HCT116 (cell line): ENCODE data around the gene OR51E1. TPM values are rescaled to one million over a fixed set of nuclear protein-coding genes. Genes with fewer than 3 reads are reported as not detected.

ENCODE experiments used
- ATAC-seq: fragments of 200-7000 bp; cut with Tn5 transposase; 2 replicates; pipeline ENCODE4 v1.9.1; 2020; ENCODE audit warnings: mild to moderate bottlenecking, moderate library complexity
- BruUV-seq: library from RNA; stranded (reverse); fragments of 400-500 nt; replicated peaks from 2 replicates; lab custom pipeline; 2021; lab: Mats Ljungman, UMichigan
- CTCF ChIA-PET: fragments of 300-600 bp; sonication (Branson Sonifier 250); formaldehyde crosslinking; loops from one replicate; lab custom pipeline; 2021; ENCODE audit warnings: antibody characterized with exemption; lab: Charles Lee
- POLR2A ChIA-PET: fragments of 300-600, 350-600 bp; sonication (Branson Sonifier 250); formaldehyde crosslinking; loops from one replicate; lab custom pipeline; 2021; ENCODE audit warnings: antibody characterized with exemption; lab: Charles Lee
- RAD21 ChIA-PET, 2 experiments: fragments of 300-600 bp; sonication (Branson Sonifier 250); formaldehyde crosslinking; loops; one replicate each; lab custom pipeline; 2023; ENCODE audit warnings: low total read pairs in 2 of 2; ENCODE audit not compliant: uncharacterized antibody in 2 of 2, unreplicated experiment in 2 of 2, low non-redundant PET in 1 of 2; lab: Charles Lee
- DNase-seq: peaks from one replicate; pipeline ENCODE4 v3.0.0-alpha.2; 2010; ENCODE audit warnings: low read depth, low spot score
- H2AFZ ChIP-seq: fragments of 200-600 bp; shearing (Covaris generic), sonication (generic); 2 replicates; pipeline ENCODE4 v1.6.1; 2017; ENCODE audit warnings: low read depth, mixed run types, mixed read lengths, antibody characterized with exemption, low read length; ENCODE audit not compliant: poor library complexity, severe bottlenecking
- H3K27ac ChIP-seq: 2 replicates; pipeline ENCODE4 v1.5.1; 2012; ENCODE audit warnings: low read depth, low read length
- H3K27me3 ChIP-seq: fragments of 200-600 bp; sonication (generic); 2 replicates; pipeline ENCODE4 v1.6.1; 2016; ENCODE audit warnings: mixed run types, low read length, mixed read lengths; ENCODE audit not compliant: insufficient read depth
- H3K36me3 ChIP-seq, 2 experiments: fragments of 200-500 bp in 1 of 2; fragments of 200-600 bp in 1 of 2; sonication (Bioruptor generic) in 1 of 2; sonication (generic) in 1 of 2; 2 replicates each; pipeline versions ENCODE4 v1.5.1 to v1.6.1; 2014 to 2016; ENCODE audit warnings: low read length in 2 of 2, inconsistent platforms in 1 of 2, mixed read lengths in 1 of 2, mixed run types in 1 of 2; ENCODE audit not compliant: insufficient read depth in 2 of 2, control insufficient read depth in 1 of 2
- H3K4me1 ChIP-seq, 2 experiments: fragments of 200-600 bp in 1 of 2; sonication (generic) in 1 of 2; 2 replicates each; pipeline versions ENCODE4 v1.5.1 to v1.6.1; 2012 to 2017; ENCODE audit warnings: low read length in 2 of 2, inconsistent platforms in 1 of 2, mild to moderate bottlenecking in 1 of 2, mixed read lengths in 1 of 2, mixed run types in 1 of 2, moderate library complexity in 1 of 2; ENCODE audit not compliant: insufficient read depth in 2 of 2, control insufficient read depth in 1 of 2
- H3K4me2 ChIP-seq: fragments of 200-600 bp; sonication (generic); 2 replicates; pipeline ENCODE4 v1.6.1; 2017; ENCODE audit warnings: mixed run types, low read length, mixed read lengths
- H3K4me3 ChIP-seq, 2 experiments: fragments of 200-600 bp in 1 of 2; sonication (generic) in 1 of 2; replicated peaks in 1 of 2; 2 replicates each; pipeline ENCODE4 v1.5.1; 2011 to 2016; ENCODE audit warnings: low read length in 2 of 2, control low read depth in 1 of 2, low read depth in 1 of 2, mild to moderate bottlenecking in 1 of 2, mixed read lengths in 1 of 2, mixed run types in 1 of 2
- H3K79me2 ChIP-seq: fragments of 200-600 bp; sonication (generic); 2 replicates; pipeline ENCODE4 v1.6.1; 2017; ENCODE audit warnings: mild to moderate bottlenecking, mixed run types, low read length, moderate library complexity, mixed read lengths; ENCODE audit not compliant: insufficient read depth
- H3K9ac ChIP-seq: fragments of 200-600 bp; sonication (generic); 2 replicates; pipeline ENCODE4 v1.6.1; 2016; ENCODE audit warnings: low read length, mixed read lengths
- H3K9me2 ChIP-seq: fragments of 200-600 bp; sonication (generic), shearing (Covaris generic); 2 replicates; pipeline ENCODE4 v1.6.1; 2017; ENCODE audit warnings: mixed run types, mild to moderate bottlenecking, moderate library complexity; ENCODE audit not compliant: insufficient read depth
- H3K9me3 ChIP-seq, 2 experiments: fragments of 200-500 bp in 1 of 2; fragments of 200-600 bp in 1 of 2; sonication (Bioruptor generic) in 1 of 2; sonication (generic) in 1 of 2; 2 replicates each; pipeline ENCODE4 v1.6.1; 2014 to 2017; ENCODE audit warnings: low read length in 2 of 2, mixed read lengths in 2 of 2, inconsistent platforms in 1 of 2, low read depth in 1 of 2, mild to moderate bottlenecking in 1 of 2, mixed run types in 1 of 2, moderate library complexity in 1 of 2; ENCODE audit not compliant: control insufficient read depth in 1 of 2, insufficient read depth in 1 of 2
- H4K20me1 ChIP-seq: fragments of 200-600 bp; sonication (generic), shearing (Covaris generic); 2 replicates; pipeline ENCODE4 v1.6.1; 2017; ENCODE audit warnings: mixed run types, mild to moderate bottlenecking, moderate library complexity; ENCODE audit not compliant: insufficient read depth
- CEBPB ChIP-seq: IDR thresholded peaks from 2 replicates; pipeline ENCODE4 v1.6.1; 2012; ENCODE audit warnings: low read depth
- CTCF ChIP-seq, 3 experiments: fragments of 200-600 bp in 1 of 3; sonication (generic) in 1 of 3; IDR thresholded peaks in 2 of 3; conservative IDR thresholded peaks in 1 of 3; 2 replicates each; pipeline ENCODE4 v1.5.1; 2012 to 2017; ENCODE audit warnings: low read depth in 2 of 3, low read length in 2 of 3, antibody characterized with exemption in 1 of 3, borderline replicate concordance in 1 of 3, control low read depth in 1 of 3, mild to moderate bottlenecking in 1 of 3, mixed read lengths in 1 of 3, mixed run types in 1 of 3, moderate library complexity in 1 of 3; ENCODE audit not compliant: insufficient read depth in 1 of 3
- EGR1 ChIP-seq: IDR thresholded peaks from 2 replicates; pipeline ENCODE4 v1.6.1; 2012; ENCODE audit warnings: low read depth
- ELF1 ChIP-seq: IDR thresholded peaks from 2 replicates; pipeline ENCODE4 v1.6.1; 2012; ENCODE audit warnings: low read depth, borderline replicate concordance
- EZH2 ChIP-seq: fragments of 200-600 bp; sonication (generic); IDR thresholded peaks from 2 replicates; pipeline ENCODE4 v1.6.1; 2017; ENCODE audit warnings: antibody characterized with exemption, mixed run types
- MAX ChIP-seq: IDR thresholded peaks from 2 replicates; pipeline ENCODE4 v1.6.1; 2012
- RAD21 ChIP-seq: IDR thresholded peaks from 2 replicates; pipeline ENCODE4 v1.6.1; 2012; ENCODE audit warnings: low read depth, mild to moderate bottlenecking
- REST ChIP-seq: IDR thresholded peaks from 2 replicates; pipeline ENCODE4 v1.6.1; 2012; ENCODE audit warnings: low read depth
- ZBTB33 ChIP-seq: IDR thresholded peaks from 2 replicates; pipeline ENCODE4 v1.6.1; 2011; ENCODE audit warnings: mild to moderate bottlenecking, low read length, moderate library complexity; ENCODE audit not compliant: insufficient replicate concordance; ENCODE audit errors: extremely low read depth
- ZFX ChIP-seq: fragments of 450-650 bp; IDR thresholded peaks from 2 replicates; pipeline ENCODE4 v1.6.1; 2017
- intact Hi-C: fragments of 100-400 bp; cut with micrococcal nuclease; formaldehyde crosslinking; loops from 2 replicates; pipeline ENCODE4 v1.10.0; 2022
- total RNA-seq: library from RNA; stranded (reverse); gene quantifications from one replicate; pipeline ENCODE4 v1.2.1, GENCODE V29; 2021; ENCODE audit not compliant: unreplicated experiment

Gene OR51E1
- total RNA-seq, 1 experiment from 2014 or later = not detected

GRCh38 chr11:4643076-4643475 lies 706 bp upstream of the OR51E1 start:
- no peaks in the 10 kb centered on the region for H3K9me3 ChIP-seq
- BruUV-seq = no TSS peak
- ChIA-PET CTCF (no interaction called here), POLR2A (no interaction called here), RAD21 (no interaction called here)
- H3K27ac ChIP-seq = no peak overlapping the region
- no peak for ATAC-seq
- no peak for DNase-seq
- no peaks in the 10 kb centered on the region for H3K4me1 ChIP-seq
- H3K4me3 ChIP-seq = no peak overlapping the region
- H3K79me2 ChIP-seq = no peaks in the 10 kb centered on the region
- H3K4me2 ChIP-seq = no peak overlapping the region
- no peaks in the 10 kb centered on the region for H4K20me1 ChIP-seq
- H2AFZ ChIP-seq = no peak overlapping the region
- peaks cover 64% of the 10 kb centered on the region for H3K27me3 ChIP-seq
- intact Hi-C loops = no loop called here
- no peak for TF ChIP-seq ZFX
- no peak for TF ChIP-seq EGR1
- TF ChIP-seq EZH2 = no peak
- no peak for TF ChIP-seq REST
- no peak for TF ChIP-seq ZBTB33
- TF ChIP-seq CEBPB = no peak
- no peak for TF ChIP-seq CTCF (IDR thresholded peaks at IDR 0.05 in 2 of 3, conservative IDR thresholded peaks at IDR 0.05 in 1 of 3; ENCODE audit: borderline replicate concordance in 1 of 3, insufficient read depth in 1 of 3, low read depth in 2 of 3, low read length in 2 of 3)
- no peak for TF ChIP-seq ELF1
- no peak for TF ChIP-seq MAX
- no peak for TF ChIP-seq RAD21
- no peak overlapping the region for H3K9ac ChIP-seq
- no peaks in the 10 kb centered on the region for H3K36me3 ChIP-seq
- H3K9me2 ChIP-seq = no peaks in the 10 kb centered on the region
